OCI-LY3 (cell line): ENCODE results near the gene STMN3.

Experiments
- EZH2phosphoT487 ChIP-seq: fragments of 200-600 bp; shearing (Covaris generic); IDR thresholded peaks from 2 replicates; pipeline ENCODE4 v1.6.1; 2018; ENCODE audit warnings: antibody characterized with exemption, mixed run types, low read depth
- TF ChIP-seq, protein P1 (sequence below): fragments of 200-600, 300-600 bp; sonication (generic); IDR thresholded peaks from 2 replicates; pipeline ENCODE4 v1.5.1; 2014; ENCODE audit warnings: antibody characterized with exemption, low read length, low read depth

DNA sequence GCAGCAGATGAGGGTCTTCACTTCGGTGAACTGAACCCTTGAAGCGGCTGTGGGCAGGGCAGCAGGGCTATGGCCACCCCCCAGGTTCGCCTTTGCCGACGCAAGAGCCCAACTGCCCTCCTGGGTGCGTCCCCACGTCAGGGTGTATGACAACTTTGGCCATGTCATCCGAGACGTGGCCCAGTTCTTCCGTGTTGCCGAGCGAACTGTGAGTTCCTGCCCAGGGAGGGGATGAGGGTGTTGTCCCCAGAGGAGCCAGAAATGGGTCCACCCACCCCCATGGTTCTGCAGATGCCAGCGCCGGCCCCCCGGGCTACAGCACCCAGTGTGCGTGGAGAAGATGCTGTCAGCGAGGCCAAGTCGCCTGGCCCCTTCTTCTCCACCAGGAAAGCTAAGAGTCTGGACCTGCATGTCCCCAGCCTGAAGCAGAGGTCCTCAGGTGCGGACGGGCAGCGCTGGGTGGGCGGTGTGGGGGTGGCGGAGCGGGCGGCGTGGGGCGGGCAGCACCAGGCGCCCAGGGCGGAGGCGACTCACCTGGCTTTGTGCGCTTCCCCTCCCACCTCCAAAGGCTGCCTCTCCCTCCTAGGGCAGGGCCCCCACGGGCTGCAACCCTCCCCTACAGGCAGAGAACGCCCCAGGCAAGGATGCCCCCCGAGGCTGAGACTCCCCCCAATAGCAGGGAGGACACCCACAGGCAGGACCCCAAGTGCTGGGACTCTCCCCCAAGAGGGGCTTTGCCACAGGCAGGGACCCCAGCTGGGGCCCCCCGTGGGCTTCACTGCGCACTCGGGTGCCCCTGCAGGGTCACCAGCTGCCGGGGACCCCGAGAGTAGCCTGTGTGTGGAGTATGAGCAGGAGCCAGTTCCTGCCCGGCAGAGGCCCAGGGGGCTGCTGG, 37.0 kb upstream of the STMN3 start:
- TF ChIP-seq, protein P1, sequence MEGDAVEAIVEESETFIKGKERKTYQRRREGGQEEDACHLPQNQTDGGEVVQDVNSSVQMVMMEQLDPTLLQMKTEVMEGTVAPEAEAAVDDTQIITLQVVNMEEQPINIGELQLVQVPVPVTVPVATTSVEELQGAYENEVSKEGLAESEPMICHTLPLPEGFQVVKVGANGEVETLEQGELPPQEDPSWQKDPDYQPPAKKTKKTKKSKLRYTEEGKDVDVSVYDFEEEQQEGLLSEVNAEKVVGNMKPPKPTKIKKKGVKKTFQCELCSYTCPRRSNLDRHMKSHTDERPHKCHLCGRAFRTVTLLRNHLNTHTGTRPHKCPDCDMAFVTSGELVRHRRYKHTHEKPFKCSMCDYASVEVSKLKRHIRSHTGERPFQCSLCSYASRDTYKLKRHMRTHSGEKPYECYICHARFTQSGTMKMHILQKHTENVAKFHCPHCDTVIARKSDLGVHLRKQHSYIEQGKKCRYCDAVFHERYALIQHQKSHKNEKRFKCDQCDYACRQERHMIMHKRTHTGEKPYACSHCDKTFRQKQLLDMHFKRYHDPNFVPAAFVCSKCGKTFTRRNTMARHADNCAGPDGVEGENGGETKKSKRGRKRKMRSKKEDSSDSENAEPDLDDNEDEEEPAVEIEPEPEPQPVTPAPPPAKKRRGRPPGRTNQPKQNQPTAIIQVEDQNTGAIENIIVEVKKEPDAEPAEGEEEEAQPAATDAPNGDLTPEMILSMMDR = no peak
- no peak for TF ChIP-seq EZH2phosphoT487
